Nephron progenitor cell (in vitro differentiated cells): ENCODE results near the gene NEURL1.

ENCODE experiments used
- DNase-seq: peaks from one replicate; pipeline ENCODE4 v3.0.0; 2021
- H3K27ac Mint-ChIP-seq: 2 replicates; pipeline ENCODE4 v1.8.0; 2021; ENCODE audit warnings: mild to moderate bottlenecking, moderate library complexity, mixed read lengths
- H3K27me3 Mint-ChIP-seq: 2 replicates; pipeline ENCODE4 v1.8.0; 2021; ENCODE audit warnings: mild to moderate bottlenecking, low read depth, mixed read lengths; ENCODE audit not compliant: poor library complexity
- H3K36me3 Mint-ChIP-seq: 2 replicates; pipeline ENCODE4 v1.8.0; 2021; ENCODE audit warnings: low read depth, mixed read lengths
- H3K4me1 Mint-ChIP-seq: 2 replicates; pipeline ENCODE4 v1.8.0; 2021; ENCODE audit warnings: mixed read lengths
- H3K4me3 Mint-ChIP-seq: 2 replicates; pipeline ENCODE4 v1.8.0; 2021; ENCODE audit warnings: mild to moderate bottlenecking, moderate library complexity, mixed read lengths
- H3K9me3 Mint-ChIP-seq: 2 replicates; pipeline ENCODE4 v1.8.0; 2021; ENCODE audit warnings: mild to moderate bottlenecking, moderate library complexity, mixed read lengths
- TF ChIP-seq, protein P1 (sequence below): fragments of 200-600 bp; sonication (generic); IDR thresholded peaks from 2 replicates; pipeline ENCODE4 v1.5.0; 2021; ENCODE audit warnings: antibody characterized with exemption

NEURL1 gene

DNA sequence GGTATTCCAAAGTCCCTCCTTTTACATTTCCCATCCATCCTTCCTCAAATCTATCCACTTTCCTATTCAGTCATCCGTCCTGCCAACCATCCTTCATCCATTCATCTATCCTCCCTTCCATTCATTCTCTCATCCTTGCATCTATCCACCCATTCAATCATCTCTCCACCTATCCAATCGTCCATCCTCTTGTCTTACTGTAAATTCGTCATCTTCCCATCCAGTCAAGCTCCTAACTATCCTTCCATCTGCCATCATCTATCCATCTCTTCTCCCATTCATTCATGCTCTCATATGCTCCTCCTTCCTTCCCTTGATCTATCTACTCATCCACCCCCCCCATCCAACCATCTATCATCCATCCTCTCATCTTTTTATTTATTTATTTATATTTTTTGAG lies 19.4 kb upstream of the NEURL1 start:
- TF ChIP-seq, protein P1, sequence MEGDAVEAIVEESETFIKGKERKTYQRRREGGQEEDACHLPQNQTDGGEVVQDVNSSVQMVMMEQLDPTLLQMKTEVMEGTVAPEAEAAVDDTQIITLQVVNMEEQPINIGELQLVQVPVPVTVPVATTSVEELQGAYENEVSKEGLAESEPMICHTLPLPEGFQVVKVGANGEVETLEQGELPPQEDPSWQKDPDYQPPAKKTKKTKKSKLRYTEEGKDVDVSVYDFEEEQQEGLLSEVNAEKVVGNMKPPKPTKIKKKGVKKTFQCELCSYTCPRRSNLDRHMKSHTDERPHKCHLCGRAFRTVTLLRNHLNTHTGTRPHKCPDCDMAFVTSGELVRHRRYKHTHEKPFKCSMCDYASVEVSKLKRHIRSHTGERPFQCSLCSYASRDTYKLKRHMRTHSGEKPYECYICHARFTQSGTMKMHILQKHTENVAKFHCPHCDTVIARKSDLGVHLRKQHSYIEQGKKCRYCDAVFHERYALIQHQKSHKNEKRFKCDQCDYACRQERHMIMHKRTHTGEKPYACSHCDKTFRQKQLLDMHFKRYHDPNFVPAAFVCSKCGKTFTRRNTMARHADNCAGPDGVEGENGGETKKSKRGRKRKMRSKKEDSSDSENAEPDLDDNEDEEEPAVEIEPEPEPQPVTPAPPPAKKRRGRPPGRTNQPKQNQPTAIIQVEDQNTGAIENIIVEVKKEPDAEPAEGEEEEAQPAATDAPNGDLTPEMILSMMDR = no peak
- Mint-ChIP-seq H3K27me3 (peaks cover 9% of the 10 kb centered on the region), H3K27ac (no peak overlapping the region), H3K4me3 (no peak overlapping the region), H3K36me3 (no peaks in the 10 kb centered on the region), H3K4me1 (peaks cover 29% of the 10 kb centered on the region), H3K9me3 (no peaks in the 10 kb centered on the region)
- no peak for DNase-seq

DNA sequence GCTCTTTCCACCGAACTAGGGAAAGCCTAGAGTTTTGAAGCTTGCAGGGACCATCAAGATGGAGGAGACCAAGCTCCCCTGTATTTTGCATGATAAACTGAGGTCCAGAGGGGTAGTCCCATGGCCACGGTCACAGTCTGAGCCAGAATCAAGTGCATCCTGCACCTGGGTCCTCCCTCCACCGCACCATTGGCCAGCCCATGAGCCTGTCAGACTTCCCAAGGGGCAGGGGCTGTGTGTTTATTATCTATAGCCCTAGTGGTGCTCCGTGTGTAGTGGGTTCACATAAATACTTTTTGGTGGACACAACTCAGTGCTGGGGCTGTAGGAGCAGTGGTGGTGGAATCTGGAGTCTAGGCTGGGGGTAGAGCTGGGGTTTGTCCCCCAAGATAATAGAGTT lies 18.1 kb upstream of the NEURL1 start:
- peaks cover 9% of the 10 kb centered on the region for H3K27me3 Mint-ChIP-seq
- no peaks in the 10 kb centered on the region for H3K36me3 Mint-ChIP-seq
- no peak for DNase-seq
- no peak overlapping the region for H3K27ac Mint-ChIP-seq
- H3K4me1 Mint-ChIP-seq = peaks cover 38% of the 10 kb centered on the region
- H3K9me3 Mint-ChIP-seq = no peaks in the 10 kb centered on the region
- TF ChIP-seq, protein P1 = no peak
- H3K4me3 Mint-ChIP-seq = no peak overlapping the region

DNA sequence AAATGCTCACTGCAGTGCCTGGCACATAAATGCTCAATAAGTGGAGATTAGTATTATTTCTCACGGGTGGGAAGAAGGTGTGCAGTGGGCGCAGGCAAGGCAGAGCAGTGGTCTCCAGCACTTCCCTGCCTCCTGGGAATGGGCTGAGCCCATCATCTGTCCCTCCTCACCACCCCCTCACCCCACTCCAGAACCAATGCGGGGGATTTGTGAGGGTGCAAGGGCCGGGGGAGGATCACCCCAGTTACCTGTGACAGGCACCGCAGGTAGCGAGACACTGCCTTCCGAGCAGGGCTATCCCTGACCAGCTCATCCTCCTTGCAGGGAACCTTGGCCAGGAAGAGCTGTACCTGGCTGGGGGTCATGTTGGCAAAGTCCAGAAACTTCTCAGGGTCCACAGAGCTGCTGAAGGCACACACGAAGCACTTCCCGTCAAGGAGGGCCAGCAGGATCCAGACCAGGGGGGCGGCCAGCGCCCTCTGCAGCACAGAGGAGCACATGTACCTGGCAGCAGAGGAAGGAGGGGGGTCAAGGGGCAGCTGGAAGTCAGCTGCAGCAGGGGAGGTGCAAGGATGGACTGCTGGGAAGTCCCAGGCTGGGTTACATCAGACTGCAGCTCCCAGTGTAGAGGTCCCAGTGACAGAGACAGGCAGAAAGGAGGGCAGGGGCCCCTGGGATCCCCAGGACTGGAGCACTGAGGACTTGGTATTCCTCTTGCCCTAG lies 17.3 kb upstream of the NEURL1 start:
- H3K36me3 Mint-ChIP-seq = no peaks in the 10 kb centered on the region
- DNase-seq = peak; percentile 48
- TF ChIP-seq, protein P1 = no peak
- peaks cover 38% of the 10 kb centered on the region for H3K4me1 Mint-ChIP-seq
- no peaks in the 10 kb centered on the region for H3K9me3 Mint-ChIP-seq
- peaks cover 3% of the 10 kb centered on the region for H3K27me3 Mint-ChIP-seq
- no peak overlapping the region for H3K4me3 Mint-ChIP-seq
- H3K27ac Mint-ChIP-seq = no peak overlapping the region

DNA sequence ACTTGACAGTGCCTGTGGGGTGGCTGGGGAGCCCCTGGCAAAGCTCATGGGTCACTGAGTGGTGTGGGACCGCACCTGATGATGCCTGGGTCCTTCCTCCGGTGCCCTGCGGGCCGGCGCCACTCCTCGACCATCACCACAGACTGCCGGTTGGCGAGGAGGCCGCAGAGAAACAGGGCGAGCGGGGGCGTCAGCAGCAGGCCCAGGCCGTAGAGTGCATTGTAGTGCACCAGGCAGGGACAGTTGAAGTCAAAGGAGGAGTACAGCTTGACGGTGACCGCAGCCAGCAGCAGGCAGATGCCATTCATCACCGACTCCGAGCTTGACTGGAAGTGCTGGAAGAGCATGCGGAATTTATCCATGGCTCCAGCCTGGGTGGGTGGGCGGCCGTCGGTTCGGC lies 14.8 kb upstream of the NEURL1 start:
- H3K9me3 Mint-ChIP-seq = no peaks in the 10 kb centered on the region

DNA sequence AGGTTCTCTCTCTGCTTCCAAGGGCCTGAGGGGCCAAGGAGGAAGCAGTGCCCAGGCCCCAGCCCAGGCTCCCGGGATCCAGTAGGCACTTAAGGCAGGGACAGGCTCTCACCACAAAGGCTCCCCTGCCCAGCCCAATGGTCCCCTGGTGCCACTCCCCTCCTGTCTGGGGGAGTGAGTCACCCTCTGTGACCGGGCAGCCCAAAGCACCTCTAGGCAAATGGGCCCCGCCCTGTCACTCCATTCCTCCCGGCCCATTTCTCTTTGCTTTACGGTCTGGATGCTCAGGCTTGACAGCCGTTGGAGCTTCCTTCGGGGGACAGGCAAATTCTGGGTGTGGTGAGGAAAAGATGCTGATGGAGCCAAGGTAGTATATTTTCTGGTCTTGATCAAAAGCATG lies 14.4 kb upstream of the NEURL1 start, which contains the start of gene CALHM3:
CALHM3 (minus strand) TSS at position 106 of the 400 bp plus-strand sequence. CDS start 208 bp downstream, outside the sequence.
- TF ChIP-seq, protein P1 = no peak
- no peak for DNase-seq
- H3K4me1 Mint-ChIP-seq = peaks cover 32% of the 10 kb centered on the region
- no peak within 1 kb of the TSS for H3K4me3 Mint-ChIP-seq
- no peaks in the 10 kb centered on the region for H3K36me3 Mint-ChIP-seq
- H3K27ac Mint-ChIP-seq = no peak within 1 kb of the TSS
- no peaks in the 10 kb centered on the region for H3K9me3 Mint-ChIP-seq
- peaks cover 6% of the 10 kb centered on the region for H3K27me3 Mint-ChIP-seq

More for the DNA sequence above, 14.8 kb upstream of the NEURL1 start:
- H3K27ac Mint-ChIP-seq = no peak overlapping the region
- H3K27me3 Mint-ChIP-seq = peaks cover 6% of the 10 kb centered on the region
- H3K4me3 Mint-ChIP-seq = no peak overlapping the region
- TF ChIP-seq, protein P1 = no peak
- H3K4me1 Mint-ChIP-seq = peaks cover 32% of the 10 kb centered on the region
- H3K36me3 Mint-ChIP-seq = no peaks in the 10 kb centered on the region
- no peak for DNase-seq

DNA sequence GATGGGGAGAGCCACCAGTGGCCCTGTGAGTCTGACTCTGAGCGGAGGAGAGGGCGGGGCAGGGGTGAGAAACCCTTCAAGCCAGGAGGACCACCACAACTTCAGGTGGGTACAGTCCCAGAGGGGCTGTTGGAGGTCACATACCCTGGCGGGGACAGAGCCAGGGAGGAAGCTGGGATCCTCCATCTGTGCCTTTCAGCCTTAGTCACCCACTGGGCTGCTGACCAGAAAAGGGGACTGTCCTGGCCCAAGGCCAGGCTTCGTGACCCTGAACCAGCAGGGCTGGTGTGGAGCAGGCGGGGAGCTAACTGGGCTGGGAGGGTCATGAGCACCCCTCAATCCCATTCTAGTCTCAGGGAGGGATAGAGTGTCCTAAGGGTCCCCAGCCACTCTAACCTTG lies 13.0 kb upstream of the NEURL1 start:
- no peak overlapping the region for H3K4me3 Mint-ChIP-seq
- DNase-seq = no peak
- no peaks in the 10 kb centered on the region for H3K36me3 Mint-ChIP-seq
- H3K4me1 Mint-ChIP-seq = peaks cover 32% of the 10 kb centered on the region
- H3K9me3 Mint-ChIP-seq = no peaks in the 10 kb centered on the region
- TF ChIP-seq, protein P1 = no peak
- H3K27ac Mint-ChIP-seq = peak overlapping the region; percentile 68
- peaks cover 5% of the 10 kb centered on the region for H3K27me3 Mint-ChIP-seq
